Measurements from ENCODE around the gene DLX2.
"Not testable (repeated sequence)": the region's sequence is repeated elsewhere in the genome, so short reads cannot be mapped to it uniquely, and the experiment has no call there.

DLX2 gene

DNA sequence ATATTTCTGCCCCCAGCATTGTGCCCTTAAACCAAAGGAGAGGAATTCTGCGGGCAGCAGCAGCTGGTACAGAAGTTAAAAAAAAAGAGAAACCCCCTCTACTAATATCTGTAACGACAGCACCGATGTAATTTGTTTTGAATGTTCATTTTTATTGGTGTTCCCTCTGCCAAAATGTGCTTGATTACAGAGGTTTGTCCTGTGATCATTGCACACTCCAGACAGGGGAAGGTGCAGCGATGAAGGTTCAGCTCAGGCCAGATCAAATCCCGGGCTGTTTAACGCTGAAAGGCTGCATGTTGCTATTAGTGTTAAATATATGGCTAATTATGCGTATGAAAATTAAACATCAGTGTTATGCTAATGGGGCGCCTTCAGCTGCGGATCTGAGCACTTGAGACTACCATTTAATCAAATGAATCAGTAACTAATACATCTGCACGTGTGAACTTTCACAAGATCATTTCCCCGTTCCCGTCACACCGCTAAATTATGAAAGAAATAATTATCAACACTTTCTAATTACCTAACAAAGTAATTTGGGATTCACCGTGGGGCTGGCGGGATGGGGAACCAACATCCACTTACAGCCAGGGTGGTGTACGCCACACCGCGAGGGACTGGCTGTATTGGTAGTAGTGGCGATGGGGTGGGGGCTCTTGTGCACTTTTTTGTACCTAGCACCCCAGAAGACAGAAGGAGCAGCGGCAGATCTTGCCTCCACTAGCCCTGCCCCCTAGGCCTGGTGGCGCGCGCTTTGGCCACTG lies 18.9 kb downstream of the DLX2 start:
- DNase-seq (ENCODE audit: low read depth) = no peak

DNA sequence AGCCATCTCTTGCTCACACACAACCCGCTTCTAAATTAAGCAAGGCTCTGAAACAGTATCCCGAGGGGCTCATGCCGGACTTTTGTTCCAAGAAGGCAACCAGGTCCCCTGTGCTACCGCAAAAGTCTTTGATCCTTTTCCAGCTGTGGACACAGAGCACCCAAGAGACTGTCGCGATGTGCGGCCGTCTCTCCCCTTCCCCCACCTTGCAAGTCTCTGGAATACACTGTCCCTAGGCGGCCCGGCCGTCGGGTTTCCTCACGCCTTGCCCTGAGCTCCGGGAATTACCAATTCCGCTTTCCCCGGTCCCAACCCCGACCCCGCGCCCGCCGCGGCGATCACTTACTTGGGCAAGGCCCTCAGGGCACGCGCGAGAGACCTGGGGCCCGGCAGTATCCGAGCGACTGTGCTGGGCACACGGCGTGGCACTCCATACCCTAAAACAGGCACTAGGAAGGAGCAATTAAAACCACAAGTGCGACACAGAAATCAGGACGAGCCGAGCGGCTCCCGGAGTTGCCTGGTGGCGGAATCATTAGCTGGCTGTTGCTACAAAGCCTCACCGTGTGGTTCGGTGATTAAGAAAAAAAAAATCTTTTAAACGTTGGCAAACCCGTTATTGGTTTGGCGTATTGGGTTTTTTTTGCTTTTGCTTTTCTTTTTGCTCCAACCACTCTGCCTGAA lies 19.6 kb downstream of the DLX2 start:
- DNase-seq (ENCODE audit: low read depth) = no peak

DNA sequence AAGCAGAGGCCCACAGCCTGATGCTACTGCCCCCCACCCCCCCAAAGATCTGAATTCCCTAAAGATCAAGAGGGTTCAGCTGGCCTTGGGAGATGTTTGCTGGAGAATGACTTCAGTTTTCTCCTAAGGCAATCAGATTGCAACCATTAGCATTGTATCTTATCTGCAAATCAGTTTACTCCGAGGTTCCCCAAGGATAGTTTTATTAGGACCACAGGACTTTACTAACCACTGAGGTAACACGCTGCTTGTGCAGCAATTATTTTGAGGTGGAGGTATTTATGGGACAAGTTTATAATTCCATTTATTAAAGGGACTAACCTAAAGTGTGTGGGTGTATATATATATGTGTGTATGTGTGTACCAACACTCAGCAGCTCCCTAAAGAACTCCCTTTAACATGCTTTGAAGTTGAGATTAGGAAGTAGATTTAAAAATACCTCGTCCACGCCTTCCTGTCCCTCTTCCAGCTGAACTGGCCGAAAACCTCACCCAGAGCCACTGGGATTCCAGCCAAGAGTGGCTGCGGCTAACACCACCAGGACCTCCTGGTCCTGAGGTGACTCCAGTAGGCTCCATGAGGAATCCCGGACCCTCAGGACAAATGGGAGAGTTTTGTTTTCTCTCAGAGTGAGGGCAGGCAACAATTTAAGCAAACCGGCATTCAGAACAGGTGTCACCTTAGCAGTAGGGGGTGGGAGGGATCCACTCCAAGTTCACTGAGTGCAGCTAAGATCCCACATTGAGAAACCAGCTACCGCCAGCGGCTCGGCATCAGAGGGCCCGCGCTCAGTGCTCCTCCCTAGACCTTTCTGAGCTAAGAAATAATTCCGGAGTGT lies 20.4 kb downstream of the DLX2 start:
- no peak for DNase-seq (ENCODE audit: low read depth)

DNA sequence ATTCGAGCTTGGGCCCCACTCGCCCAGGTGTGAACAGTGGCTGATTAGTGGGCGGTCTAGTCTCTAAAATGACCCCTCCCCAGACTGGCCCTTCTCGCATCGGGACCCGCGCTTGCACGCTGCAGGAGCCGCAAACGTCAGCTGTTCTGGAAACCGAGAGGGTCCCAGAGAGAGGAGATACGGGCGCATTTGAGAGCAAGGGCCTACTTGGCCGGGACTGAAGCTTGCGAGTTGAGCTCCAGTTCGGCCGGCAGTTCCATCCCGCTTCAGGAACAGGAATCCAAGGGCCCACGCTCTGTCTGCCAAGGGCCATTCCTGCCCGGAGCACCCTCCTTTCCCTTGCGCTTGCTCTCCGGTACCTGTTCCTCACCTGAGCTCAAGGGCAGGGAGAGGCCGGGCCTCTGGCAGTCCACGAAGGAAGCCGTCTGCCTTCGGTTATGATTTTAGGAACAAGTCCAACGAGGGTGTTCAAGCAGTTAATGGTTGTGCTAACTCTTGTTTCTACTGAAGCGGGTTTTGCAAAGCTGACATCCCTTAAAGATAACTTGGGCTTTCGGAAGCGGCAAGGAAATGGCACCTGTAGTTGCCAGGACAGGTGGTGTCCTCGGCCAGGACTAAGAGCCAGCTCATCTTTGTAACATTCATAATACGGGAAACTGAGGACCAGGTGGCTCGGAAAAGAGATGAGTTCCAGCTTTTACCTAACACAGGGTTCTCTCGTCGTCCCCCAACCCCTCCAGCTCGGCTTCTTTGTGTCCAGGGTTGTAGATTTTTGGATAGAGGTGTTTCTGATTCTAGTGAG lies 21.3 kb downstream of the DLX2 start:
- no peak for DNase-seq (ENCODE audit: low read depth)

DNA sequence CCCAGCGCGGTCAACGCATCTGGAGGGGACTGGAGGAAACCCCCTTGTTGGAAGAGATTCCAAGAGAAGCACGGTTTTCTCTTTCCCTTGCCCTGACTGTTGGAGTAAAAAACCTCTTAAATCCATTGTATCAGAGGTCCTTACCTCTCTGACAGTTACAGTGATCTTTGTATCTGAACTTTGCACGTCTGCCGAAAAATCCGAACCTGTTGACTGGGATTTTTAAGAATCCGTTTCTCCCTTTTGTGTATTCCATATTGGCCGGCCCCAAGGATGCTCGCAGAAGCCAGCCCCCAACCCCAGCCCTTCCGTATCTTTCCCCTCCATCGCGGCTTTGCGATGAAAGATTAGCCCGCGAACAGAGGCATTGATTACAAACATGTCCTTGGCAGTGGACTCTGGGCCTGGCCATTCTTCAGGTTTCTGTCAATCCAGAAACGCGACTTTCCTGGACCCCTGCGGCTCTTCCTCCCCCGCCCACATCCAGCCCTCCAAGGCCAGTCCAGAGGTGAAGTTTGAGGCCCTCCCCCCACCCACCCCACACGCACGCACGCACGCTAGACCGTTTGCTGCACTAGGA lies 22.0 kb downstream of the DLX2 start:
- no peak for DNase-seq (ENCODE audit: low read depth)

DNA sequence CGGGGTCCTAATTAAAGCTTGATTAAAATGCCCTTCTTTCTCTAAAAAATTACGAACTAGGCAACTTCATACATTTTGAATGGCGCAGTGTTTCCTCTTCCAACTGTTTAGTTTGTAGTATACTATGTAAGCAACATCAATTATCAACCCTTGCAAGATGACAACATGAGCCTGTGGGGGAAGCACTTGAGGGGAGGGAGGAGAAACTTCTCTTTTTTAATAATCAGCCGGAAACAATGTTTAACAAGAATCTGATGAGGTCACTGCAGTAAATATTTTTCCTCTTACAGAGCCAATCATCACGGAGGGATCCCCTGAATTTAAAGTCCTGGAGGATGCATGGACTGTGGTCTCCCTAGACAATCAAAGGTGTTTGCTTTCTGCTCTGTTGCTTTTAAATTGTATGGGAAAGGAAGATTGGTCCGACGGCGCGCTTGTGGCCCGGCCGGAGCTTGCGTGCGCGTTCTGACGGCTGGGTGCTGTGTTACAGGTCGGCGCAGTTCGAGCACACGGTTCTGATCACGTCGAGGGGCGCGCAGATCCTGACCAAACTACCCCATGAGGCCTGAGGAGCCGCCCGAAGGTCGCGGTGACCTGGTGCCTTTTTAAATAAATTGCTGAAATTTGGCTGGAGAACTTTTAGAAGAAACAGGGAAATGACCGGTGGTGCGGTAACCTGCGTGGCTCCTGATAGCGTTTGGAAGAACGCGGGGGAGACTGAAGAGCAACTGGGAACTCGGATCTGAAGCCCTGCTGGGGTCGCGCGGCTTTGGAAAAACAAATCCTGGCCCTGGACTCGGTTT lies 22.7 kb downstream of the DLX2 start:
- no peak for DNase-seq (ENCODE audit: low read depth)

DNA sequence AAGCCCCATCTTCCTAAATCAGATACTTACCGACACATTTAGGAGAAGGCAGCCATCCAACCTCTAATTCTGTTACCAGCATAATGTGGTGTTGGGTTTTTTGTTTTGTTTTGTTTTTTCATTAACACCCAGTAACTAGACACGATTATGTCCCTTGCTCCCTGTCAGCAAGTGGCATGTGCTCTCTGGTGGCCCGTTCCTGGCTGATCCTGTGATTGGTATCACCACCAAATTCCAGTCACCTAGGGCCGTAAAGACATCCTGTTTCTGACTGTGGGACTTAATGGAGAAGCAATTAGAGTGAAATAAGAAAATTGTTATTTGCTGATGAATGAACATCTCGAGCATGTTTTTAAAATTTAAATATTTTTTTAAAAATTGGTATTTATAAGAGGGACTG lies 23.3 kb downstream of the DLX2 start:
- no peak for DNase-seq (ENCODE audit: low read depth)

DNA sequence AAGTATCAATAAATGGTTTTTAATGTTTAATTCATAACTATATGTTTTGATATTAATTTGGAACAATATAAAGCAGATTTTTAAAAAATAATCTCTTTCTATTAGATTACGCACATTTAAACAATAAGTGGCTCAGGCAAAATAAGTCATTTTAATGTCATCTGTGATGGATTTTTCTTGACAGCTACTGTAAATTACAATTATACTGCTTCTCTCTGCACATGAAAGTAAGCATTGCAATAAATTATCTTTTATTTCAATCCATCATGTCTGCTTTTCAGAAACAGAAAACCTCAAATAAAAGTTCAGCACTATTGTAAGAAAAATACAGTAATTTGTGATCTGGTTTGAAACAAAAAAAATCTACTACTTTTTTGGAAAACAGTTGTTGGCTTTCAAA lies 28.4 kb downstream of the DLX2 start:
- no peak for DNase-seq (ENCODE audit: low read depth)

DNA sequence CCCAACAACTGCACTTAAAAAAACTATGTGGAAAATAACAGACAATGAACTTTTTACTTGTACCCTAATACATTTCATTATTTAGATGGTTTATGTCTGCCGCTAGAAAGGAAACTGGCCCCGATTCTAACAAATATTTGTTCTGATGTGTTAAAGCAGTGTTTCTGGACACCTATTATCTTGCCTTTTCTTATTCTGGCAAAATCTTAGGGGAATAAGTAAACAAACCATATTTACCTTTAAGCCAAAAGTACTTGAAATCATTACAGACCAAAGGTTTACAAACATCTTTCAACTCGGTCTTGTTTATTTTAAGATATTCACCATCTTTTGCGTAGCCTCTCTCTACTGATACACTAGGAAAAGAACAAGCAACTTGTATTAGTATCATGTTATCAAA lies 29.2 kb downstream of the DLX2 start:
- no peak for DNase-seq (ENCODE audit: low read depth)

DNA sequence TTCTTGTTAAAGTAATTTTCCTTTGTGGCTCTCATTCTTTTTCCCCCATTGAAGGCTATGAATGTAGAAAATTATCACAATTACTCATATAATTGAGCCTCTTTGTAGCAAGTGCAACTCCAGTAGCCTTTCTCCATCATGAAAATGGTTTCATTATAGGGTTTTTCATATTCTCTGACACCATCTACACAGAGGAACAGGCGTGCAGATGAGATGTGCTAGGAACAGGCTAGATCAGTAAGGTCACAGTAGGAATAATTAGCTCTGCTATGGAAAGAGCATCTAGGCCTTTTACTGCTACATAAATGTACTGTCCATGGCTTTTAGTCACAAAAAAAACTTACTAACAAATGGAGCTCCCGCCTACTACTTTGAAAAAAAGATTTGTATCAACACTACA lies 30.0 kb downstream of the DLX2 start:
- DNase-seq (ENCODE audit: low read depth) = no peak

DNA sequence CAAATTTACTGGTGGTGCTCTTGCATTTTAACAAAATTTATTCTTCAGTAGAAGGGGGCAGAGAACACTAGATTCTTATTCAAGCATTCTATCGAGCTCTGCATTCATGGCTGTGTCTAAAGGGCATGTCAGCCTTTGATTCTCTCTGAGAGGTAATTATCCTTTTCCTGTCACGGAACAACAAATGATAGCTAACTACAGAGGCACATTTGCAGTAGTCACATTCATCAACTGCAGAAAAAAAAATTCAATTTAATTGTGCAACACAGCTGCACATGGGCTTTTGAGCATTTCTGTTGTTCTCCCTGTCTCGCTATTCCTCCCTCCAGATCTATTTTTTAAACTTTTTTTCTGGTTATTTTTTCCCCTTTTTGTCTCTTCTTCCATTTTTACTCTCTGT lies 30.4 kb downstream of the DLX2 start:
- DNase-seq (ENCODE audit: low read depth) = no peak

DNA sequence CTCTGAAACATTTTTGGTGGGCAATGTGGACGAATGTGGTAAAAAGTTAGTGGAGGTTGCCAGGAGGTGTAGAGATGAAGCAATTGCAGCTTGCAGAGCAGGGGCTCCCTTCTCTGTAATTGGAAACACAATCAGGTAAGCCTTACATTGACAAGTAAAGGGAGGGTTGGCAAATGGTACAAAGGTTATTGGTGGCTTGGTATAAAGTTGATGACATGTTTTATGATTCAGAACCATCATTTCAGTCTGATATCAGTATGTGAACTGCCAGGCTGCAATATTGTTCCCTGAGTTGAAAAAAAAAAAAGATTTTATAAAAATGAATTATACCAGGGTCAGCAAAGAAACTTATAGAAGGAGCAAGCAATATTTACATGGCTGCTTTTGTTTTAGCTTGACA lies 31.8 kb downstream of the DLX2 start:
- no peak for DNase-seq (ENCODE audit: low read depth)

DNA sequence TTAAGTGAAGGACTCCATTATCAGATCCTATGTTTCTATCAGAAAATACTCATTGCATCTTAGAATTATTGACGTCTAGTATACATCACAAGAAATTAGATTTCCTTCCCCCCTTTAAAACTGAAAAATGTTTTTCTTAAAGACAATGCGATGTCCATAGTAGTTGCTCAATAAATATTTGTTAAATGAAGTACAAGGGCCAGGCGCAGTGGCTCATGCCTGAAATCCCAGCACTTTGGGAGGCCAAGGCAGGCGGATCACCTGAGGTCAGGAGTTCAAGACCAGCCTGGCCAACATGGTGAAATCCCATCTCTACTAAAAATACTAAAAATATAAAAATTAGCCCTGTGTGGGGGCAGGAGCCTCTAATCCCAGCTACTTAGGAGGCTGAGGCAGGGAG lies 34.8 kb downstream of the DLX2 start:
- not testable (repeated sequence) for DNase-seq (ENCODE audit: low read depth)

DNA sequence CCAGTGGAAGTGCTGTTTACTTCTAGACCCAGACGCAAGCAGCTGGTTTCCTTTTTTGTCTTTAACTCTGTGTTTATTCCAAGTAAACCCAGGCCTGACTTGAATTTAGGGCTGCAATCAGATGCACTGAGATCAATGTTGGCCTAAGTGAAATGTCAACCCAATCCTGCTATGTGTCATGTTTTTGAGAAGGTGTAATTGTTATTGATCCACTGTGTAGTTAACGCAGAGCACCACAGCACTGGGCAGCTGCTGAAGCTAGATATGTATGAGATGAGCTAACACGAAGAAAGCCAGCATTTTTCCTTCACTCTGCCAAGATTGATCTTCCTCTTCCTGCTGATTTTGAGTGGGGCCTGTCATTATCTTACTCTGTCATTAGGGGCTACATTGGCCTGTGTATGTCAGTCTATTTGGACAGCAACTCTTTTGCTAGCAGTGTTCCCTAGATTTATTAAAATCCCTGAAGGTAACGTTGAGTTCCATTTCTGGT lies 36.3 kb downstream of the DLX2 start:
- DNase-seq (ENCODE audit: low read depth) = no peak

DNA sequence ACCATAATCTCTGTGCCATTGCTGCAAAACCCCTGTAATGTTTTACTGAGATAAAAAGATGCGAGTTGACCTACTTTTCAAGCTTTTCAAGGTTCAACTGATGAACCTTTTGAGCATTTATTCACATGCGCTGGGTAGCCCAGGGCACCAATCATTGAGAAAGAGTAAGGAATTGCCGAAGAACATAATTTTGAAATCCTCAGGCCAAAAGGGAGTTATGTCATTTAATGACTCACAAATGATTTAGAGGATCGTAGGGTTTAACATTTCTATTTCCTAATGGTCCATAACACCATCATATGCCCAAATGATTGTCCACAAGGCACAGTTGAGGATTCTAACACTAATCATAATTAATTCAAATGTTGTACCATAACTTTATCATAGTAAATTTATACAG lies 37.6 kb downstream of the DLX2 start:
- no peak for DNase-seq (ENCODE audit: low read depth)

DNA sequence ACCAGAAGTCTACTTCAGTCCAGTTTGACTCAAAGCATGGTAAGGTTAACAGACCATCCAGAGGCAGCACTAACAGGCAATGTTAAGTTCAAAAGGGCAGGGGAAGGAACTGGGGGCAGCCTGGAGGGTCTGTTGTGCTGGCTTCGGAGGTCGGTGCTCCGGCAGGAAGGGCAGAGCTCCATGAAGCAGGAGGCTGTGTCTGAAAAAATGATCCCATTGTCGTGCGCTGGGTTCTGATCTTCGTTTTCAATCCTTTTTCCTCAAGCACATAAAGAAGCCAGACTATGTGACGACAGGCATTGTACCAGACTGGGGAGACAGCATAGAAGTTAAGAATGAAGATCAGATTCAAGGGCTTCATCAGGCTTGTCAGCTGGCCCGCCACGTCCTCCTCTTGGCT lies 39.3 kb downstream of the DLX2 start:
- DNase-seq (ENCODE audit: low read depth) = no peak

DNA sequence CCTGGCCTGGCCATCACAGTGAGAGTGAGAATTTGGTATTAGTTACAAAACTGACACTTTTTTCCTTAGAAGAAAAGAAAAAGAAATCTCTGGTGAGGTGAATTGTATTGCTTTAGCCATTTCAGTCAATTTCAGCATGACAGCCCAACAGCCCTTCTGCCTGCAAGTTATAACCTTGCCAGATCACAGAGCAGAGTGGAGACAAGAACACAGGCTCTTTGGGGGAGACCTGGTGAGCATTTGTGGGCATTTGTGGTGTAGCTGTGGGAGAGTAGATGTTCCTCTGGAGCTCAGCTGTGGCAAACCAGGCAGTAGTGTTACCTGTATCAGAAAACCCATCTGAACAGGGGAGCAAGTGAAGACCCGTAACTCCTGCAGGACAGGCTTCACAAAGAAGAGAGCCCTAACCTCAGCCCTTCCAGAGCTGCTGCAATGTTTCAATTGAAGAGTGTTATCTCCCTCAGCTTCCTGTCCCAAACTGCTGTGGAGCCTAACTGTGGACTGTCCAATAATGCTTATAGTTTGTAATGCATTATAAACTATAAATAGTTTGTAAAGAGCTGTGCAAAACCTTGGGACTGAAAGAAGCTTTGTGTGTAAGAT lies 40.2 kb downstream of the DLX2 start:
- no peak for DNase-seq (ENCODE audit: low read depth)

DNA sequence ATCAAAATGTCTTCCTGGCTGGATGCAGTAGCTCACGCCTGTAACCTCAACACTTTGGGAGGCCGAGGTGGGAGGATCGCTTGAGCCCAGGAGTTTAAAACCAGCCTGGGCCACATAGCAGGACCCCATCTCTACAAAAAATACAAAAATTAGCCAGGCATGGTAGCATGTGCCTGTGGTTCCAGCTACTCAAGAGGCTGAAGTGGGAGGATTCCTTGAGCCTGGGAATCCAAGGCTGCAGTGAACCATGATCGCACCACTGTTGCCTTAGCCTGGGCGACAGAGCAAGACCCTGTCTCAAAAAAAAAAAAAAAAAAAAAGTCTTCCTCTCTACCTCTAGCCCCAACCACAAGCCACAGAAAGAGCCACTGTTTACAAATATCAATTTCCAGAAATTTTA lies 42.6 kb downstream of the DLX2 start:
- not testable (repeated sequence) for DNase-seq (ENCODE audit: low read depth)

DNA sequence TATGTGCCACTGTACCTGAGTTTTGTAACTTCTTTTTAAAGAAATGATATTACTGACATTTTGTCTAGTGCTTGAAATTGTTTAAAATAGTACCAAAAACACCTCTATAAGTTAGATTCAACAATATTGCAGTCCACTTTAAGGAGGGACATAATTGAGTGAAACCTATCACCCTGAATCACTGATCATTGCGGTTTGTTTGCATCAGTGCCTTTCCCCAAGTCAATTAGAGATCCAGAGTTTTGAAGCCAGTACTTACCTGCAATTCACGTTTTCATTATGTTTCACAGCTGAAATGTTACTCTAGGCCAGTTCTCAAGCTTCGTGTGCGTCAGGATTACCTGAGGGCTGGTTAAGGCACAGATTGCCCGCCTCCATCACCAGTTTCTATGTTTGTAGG lies 44.0 kb downstream of the DLX2 start:
- DNase-seq (ENCODE audit: low read depth) = no peak

DNA sequence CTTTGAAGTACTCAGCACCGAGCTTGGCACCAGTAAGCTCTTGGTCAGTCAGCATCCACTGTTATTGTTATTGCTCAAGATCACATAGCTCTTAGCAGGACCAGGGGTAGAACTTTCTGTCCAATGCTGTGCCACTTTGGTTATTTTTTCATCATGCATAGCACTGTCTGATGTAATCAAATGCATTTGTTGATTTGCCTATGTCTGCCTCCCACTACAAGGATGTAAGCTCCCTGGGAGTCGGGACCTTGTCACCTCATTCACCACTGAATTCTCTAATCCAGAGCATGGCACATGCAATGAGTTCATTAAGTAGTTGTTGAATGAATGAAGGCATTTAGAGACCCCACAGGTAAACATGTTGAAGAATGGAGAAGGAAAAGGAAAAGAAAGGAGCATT lies 46.4 kb downstream of the DLX2 start:
- DNase-seq (ENCODE audit: low read depth) = no peak

Data from fibroblast of the conjunctiva (primary cell).